GM18517 (cell line): Measurements from ENCODE around the gene ACP4.
"Not testable (repeated sequence)": the region's sequence is repeated elsewhere in the genome, so short reads cannot be mapped to it uniquely, and the experiment has no call there.

ENCODE experiments used
- ATAC-seq: cut with Tn5 transposase; IDR thresholded peaks from one replicate; pipeline ENCODE4 v1.9.1; 2021; ENCODE audit warnings: mild to moderate bottlenecking, moderate library complexity; ENCODE audit not compliant: unreplicated experiment

Gene ACP4

DNA sequence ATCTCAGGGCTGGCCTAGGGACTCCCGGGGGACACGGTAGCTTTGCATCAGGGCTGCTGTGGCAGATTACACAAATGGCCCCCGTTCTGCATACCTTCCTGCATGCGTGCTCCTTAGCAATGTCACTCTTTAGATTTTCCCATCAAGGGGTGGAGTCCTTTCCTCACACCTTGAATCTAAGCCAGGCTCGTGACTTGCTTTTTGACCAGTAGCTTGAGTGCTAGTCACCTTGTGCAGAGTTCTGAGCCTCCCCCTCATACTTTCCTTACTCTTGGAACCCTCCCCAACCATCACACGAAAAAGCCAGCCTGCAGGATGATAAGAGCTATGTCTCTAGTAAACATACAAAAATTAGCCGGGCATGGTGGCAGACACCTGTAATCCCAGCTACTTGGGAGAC is 16.8 kb upstream of the ACP4 start:
- ATAC-seq = not testable (repeated sequence)

DNA sequence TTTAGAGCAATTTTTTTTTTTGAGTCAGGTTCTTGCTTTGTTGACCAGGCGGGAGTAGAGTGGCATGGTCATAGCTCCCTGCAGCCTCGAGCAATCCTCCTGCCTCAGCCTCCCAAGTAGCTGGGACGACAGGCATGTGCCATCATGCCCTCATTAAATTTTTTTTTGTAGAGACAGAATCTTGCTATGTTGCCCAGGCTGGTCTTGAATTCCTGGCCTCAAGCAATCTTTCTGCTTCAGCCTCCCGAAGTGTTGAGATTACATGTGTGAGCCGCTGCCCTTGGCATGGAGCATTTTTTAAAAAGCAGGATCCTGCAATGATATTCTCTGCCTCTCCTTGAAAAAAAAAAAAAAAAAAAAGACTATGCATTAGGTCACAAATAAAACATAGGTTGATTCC is 14.1 kb upstream of the ACP4 start:
- ATAC-seq = no peak

DNA sequence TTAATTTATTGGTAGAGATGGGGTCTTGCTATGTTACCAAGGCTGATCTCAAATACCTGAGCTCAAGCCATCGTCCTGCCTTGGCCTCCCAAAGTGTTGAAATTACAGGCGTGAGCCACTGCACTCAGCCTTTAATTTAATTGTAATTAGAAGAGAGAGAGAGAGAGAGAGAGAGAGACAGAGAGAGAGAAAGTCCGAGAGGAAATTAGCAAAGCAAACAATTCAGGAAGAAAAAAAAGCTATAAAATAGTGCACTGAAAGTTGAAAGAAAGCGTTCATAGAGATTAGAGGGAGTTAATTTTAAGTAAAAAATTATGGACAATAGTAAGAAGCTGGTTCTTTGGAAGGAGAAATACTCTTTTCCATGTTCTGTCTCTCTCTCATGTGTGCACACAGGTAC is 13.0 kb upstream of the ACP4 start:
- ATAC-seq = no peak

DNA sequence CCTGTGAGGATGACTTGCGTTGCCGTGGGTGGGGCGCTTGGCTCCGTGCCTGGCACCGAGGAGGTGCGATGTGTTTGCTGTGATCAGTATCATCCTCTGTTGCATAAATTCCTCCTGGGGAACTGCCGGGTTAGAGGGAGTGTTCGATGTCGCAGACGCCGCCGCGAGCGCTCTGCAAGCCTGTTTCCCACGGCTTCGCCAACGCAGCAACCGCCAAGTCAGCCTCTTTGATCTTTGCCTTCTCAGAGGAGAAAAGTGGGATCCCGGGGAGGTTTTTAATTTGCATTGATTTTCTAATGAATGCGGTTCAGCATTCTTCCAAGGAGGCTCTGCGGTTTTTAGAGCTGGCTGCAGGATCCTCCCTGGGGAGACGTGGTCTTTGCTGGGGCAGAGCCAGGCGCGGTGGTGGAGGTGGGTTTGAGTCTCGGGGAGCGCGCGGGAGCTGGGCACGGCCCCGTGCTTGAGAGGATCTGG is 12.3 kb upstream of the ACP4 start:
- ATAC-seq = no peak

- no peak for ATAC-seq
These were observed 11.2 kb upstream of the ACP4 start for GRCh38 chr19:50778906-50779430.

GRCh38 chr19:50779504-50780457 is 10.4 kb upstream of the ACP4 start:
- no peak for ATAC-seq

DNA sequence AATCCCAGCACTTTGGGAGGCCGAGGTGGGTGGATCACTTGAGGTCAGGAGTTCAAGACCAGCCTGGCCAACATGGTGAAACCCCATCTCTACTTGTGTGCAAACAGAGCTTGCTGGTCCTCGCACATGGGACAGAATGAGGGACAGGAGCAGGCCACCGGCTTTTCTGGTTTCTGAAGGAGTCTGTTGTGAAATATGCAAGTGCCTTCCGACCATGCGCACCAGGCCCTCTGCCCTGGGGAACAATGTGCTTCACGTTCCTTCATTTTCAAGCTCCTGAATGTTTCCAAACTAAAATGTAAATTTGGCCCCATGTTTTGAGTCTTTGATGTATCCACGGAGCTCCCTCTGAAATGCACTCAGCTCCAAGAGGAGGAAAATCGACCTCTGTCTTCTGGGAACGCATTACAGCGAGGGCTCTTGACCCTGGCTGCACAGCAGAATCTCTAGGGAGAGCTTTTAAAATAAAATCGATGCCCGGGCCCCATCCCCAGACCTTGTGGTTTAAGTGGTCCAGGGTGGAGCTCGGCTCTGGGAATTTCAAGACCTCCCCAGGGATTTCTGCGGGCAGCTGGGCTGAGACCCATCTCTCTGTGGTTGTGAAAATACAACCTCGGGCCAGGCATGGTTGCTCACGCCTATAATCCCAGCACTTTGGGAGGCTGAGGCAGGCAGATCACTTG is 9.3 kb upstream of the ACP4 start:
- ATAC-seq = no peak

DNA sequence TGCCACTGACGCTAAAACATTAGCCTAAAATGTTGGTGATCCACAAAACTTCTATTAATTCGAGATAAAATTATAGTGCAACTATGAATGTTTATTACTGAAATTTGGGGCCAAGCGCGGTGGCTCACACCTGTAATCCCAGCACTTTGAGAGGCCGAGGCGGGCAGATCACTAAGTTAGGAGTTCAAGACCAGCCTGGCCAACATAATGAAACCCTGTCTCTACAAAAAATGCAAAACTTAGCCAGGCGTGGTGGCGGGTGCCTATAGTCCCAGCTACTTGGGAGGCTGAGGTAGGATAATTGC is 6.4 kb upstream of the ACP4 start:
- ATAC-seq = not testable (repeated sequence)

DNA sequence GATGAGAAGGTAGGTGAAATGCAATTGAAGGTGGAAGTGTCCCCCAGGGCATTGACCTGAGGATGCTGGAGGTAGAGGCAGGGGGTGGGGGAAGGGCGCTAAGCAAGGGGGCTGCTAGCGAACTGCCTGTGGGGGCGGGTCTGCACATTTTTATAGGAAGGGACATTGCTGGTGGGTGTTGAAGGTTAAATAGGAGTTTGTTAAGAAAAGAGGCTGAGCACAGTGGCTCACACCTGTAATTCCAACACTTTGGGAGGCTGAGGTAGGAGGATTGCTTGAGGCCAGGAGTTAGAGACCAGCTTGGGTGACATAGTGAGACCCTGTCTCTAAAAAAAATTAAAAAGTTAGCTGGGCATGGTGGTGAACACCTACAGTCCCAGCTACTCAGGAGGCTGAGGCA is 5.5 kb upstream of the ACP4 start:
- no peak for ATAC-seq

GRCh38 chr19:50785329-50785728 is 4.9 kb upstream of the ACP4 start:
- ATAC-seq = no peak

- no peak for ATAC-seq
These were observed 780 bp downstream of the ACP4 start for GRCh38 chr19:50790922-50791467.

DNA sequence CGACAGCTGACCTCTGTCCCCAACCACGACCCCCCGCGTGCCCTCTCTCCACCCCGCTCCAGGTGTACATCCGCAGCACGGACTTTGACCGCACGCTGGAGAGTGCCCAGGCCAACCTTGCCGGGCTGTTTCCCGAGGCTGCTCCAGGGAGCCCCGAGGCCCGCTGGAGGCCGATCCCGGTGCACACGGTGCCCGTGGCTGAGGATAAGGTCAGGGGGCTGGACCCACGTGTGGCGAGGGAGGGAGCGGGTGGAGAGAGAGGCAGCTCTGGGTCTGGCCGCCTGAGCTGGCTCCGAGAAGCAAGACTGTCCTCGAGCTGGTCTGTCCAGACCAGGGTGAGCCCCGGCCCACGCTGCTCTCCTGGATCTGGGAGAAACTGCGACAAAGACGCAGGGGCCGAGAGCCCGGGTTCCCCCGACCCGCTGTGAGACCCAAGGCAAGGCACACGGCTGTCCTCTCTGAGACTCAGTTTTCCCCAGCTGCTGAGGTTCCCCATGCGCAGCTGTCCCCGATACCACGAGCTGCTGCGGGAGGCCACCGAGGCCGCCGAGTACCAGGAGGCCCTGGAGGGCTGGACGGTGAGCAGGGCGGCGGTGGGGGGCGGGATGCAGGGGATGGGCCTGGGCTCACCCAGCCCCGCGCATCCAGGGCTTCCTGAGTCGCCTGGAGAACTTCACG is 1.5 kb downstream of the ACP4 start:
- no peak for ATAC-seq

- no peak for ATAC-seq
These were observed 2.3 kb downstream of the ACP4 start for GRCh38 chr19:50792272-50793250.

- no peak for ATAC-seq
These were observed 3.4 kb downstream of the ACP4 start for GRCh38 chr19:50793558-50794065.

DNA sequence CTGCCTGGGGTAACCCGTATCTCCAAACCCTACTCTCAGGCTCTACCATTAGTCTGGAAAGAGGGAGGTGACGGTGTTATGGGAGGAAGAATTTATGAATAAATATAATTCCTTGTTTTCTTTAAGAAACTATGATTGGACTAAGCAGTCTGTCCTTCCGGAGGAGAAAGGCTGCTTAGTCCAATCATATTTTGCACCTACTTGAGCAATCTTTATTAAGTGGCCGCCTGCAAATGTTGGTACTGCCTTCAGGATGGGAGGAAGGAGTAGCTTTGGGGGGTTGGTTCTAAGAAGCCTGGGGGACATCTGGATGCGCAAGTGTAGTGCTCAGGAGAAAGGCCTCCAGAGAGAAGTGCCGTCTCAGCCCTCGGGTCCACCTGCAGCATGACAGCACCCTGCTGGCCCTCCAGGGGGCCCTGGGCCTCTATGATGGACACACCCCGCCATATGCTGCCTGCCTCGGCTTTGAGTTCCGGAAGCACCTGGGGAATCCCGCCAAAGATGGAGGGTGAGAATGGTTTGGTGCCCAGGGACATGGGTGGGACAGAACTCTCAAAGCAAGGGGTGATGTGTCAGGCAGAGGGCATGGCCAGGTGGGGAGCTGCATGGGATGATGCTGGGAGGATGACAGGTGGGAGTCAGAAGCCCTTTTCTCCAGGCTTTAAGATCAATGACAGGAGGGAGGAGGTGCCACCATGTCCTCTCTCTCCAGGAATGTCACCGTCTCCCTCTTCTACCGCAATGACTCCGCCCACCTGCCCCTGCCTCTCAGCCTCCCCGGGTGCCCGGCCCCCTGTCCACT is 4.1 kb downstream of the ACP4 start:
- ATAC-seq = no peak

DNA sequence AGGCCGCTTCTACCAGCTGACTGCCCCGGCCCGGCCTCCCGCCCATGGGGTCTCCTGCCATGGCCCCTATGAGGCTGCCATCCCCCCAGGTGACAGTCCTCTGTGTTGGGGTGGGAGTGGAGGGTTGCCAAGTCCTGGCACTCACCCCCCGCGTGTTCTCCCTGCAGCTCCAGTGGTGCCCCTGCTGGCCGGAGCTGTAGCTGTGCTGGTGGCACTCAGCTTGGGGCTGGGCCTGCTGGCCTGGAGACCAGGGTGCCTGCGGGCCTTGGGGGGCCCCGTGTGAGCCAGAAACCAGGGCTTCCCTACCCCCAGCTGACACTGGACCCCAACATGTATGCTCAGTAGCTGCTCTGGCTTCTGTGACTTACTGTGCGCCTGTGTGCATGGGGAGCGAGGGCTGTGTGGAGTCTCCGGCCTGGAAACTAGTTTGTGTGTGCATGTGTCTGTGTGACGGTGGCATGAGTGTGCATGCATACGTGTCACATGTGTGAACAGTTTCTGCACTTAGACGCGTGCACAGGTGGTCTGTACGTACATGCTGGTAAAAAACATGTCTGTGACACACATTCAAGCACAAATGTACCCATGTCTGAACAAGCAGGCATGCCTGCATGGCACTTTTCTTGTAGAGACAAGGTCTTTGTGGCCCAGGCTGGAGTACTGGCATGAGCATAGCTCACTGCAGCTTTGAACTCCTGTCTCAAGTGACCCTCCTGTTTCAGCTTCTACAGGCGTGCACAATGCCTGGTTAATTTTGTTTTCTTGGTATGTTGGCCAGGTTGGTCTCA is 4.9 kb downstream of the ACP4 start:
- ATAC-seq = no peak

- no peak for ATAC-seq
These were observed 5.5 kb downstream of the ACP4 start for GRCh38 chr19:50795664-50796073.

- ATAC-seq = no peak
These were observed 6.0 kb downstream of the ACP4 start for GRCh38 chr19:50796128-50796633.
